Endodermal cell (in vitro differentiated cells): ENCODE measurements around the gene PTPN5. TPM values are rescaled to one million over a fixed set of nuclear protein-coding genes. Genes with fewer than 3 reads are reported as not detected.
A peak's percentile ranks its signal among the peaks of the same experiment; 100 is the strongest.

ENCODE experiments used
- DNase-seq: peaks from one replicate; pipeline ENCODE4 v3.0.0-alpha.2; 2017
- H3K27ac ChIP-seq: 2 replicates; pipeline ENCODE4 v1.5.1; 2013; ENCODE audit warnings: mild to moderate bottlenecking, low read depth, low read length, moderate library complexity
- H3K27me3 ChIP-seq: 2 replicates; pipeline ENCODE4 v1.6.1; 2013; ENCODE audit warnings: mild to moderate bottlenecking, low read length, moderate library complexity; ENCODE audit not compliant: insufficient read depth, control insufficient read depth, poor library complexity, severe bottlenecking
- H3K36me3 ChIP-seq: 2 replicates; pipeline ENCODE4 v1.7.0; 2013; ENCODE audit warnings: mild to moderate bottlenecking, low read length, moderate library complexity; ENCODE audit not compliant: control insufficient read depth, insufficient read depth
- H3K4me1 ChIP-seq: one replicate; pipeline ENCODE4 v1.7.0; 2013; ENCODE audit warnings: low read length; ENCODE audit not compliant: control insufficient read depth, insufficient read depth
- H3K4me3 ChIP-seq: 2 replicates; pipeline ENCODE4 v1.5.1; 2013; ENCODE audit warnings: mild to moderate bottlenecking, low read length, moderate library complexity
- H3K9ac ChIP-seq: 2 replicates; pipeline ENCODE4 v1.6.1; 2013; ENCODE audit warnings: mild to moderate bottlenecking, low read length, moderate library complexity; ENCODE audit not compliant: poor library complexity, severe bottlenecking; ENCODE audit errors: extremely low read depth
- H3K9me3 ChIP-seq: 2 replicates; pipeline ENCODE4 v1.6.1; 2013; ENCODE audit warnings: mild to moderate bottlenecking, low read length, moderate library complexity; ENCODE audit not compliant: control insufficient read depth
- H3K27ac Mint-ChIP-seq: 2 replicates; pipeline ENCODE4 v1.8.0; 2020; ENCODE audit warnings: mixed read lengths
- H3K27me3 Mint-ChIP-seq: 2 replicates; pipeline ENCODE4 v1.8.0; 2021; ENCODE audit warnings: mild to moderate bottlenecking, mixed read lengths; ENCODE audit not compliant: insufficient read depth
- H3K36me3 Mint-ChIP-seq: 2 replicates; pipeline ENCODE4 v1.8.0; 2020; ENCODE audit warnings: low read depth, mixed read lengths
- H3K4me1 Mint-ChIP-seq: 2 replicates; pipeline ENCODE4 v1.8.0; 2020; ENCODE audit warnings: mixed read lengths
- H3K4me3 Mint-ChIP-seq: 2 replicates; pipeline ENCODE4 v1.8.0; 2020; ENCODE audit warnings: mild to moderate bottlenecking, moderate library complexity, mixed read lengths
- H3K9me3 Mint-ChIP-seq: 2 replicates; pipeline ENCODE4 v1.8.0; 2020; ENCODE audit warnings: mild to moderate bottlenecking, mixed read lengths
- CTCF ChIP-seq: fragments of 200-600 bp; sonication (generic); conservative IDR thresholded peaks from 2 replicates; pipeline ENCODE4 v1.5.0; 2021; ENCODE audit warnings: antibody characterized with exemption, mild to moderate bottlenecking
- WGBS, 2 experiments: methylation state at CpG; one replicate each; pipeline versions ENCODE4 v1.1.5 to v1.1.7; 2013; ENCODE audit warnings: missing lambda C conversion rate in 2 of 2, mixed read lengths in 1 of 2; ENCODE audit not compliant: insufficient coverage in 1 of 2, insufficient read length in 1 of 2; 5-methylcytosine and 5-hydroxymethylcytosine counted together
- total RNA-seq, 2 donors: library from RNA; stranded (reverse); fragmentation: NEBNext Ultra II Directional in 1 of 2; extraction: Animal tissue kit (Norgen Biotek cat#: 25700) in 1 of 2; gene quantifications; 2 replicates in 1 of 2; 3 replicates in 1 of 2; pipeline ENCODE4 v1.2.1, GENCODE V29; 2021

PTPN5 gene
- total RNA-seq, 2 donors from 2014 or later = 27.6 to 51.0 TPM

DNA sequence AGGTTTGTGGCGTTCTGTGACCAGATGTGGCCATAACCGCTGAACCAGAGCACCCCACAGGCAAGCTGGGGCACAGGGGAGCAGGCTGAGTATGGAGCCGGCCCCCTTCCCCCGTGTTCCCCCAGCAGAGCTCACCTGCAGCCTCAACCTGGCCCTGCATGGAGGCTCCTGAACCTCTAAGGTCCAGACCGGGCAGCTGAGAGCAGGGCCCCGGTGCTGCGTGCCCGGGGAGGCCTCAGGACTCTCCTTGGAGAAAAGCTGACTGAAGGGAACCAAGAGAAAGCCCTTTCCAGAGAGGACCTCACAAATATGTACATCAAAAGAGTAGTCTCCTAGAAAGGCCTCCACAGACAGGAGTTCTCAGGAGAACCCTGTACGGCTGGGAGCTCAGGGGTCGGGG is 48.2 kb downstream of the PTPN5 start:
- Mint-ChIP-seq H3K4me1 (peaks cover 12% of the 10 kb centered on the region), H3K9me3 (no peaks in the 10 kb centered on the region), H3K36me3 (peaks cover 6% of the 10 kb centered on the region), H3K27me3 (no peaks in the 10 kb centered on the region), H3K4me3 (no peak overlapping the region), H3K27ac (no peak overlapping the region)
- 88 to 98% methylated on average over 5 to 10 of the region's 10 CpGs for WGBS, 2 experiments
- no peak overlapping the region for H3K27ac ChIP-seq
- no peaks in the 10 kb centered on the region for H3K27me3 ChIP-seq
- no peaks in the 10 kb centered on the region for H3K36me3 ChIP-seq
- H3K9me3 ChIP-seq = no peaks in the 10 kb centered on the region
- H3K9ac ChIP-seq = no peak overlapping the region
- DNase-seq = no peak
- H3K4me3 ChIP-seq = no peak overlapping the region
- TF ChIP-seq CTCF = no peak
- H3K4me1 ChIP-seq = peaks cover 4% of the 10 kb centered on the region

DNA sequence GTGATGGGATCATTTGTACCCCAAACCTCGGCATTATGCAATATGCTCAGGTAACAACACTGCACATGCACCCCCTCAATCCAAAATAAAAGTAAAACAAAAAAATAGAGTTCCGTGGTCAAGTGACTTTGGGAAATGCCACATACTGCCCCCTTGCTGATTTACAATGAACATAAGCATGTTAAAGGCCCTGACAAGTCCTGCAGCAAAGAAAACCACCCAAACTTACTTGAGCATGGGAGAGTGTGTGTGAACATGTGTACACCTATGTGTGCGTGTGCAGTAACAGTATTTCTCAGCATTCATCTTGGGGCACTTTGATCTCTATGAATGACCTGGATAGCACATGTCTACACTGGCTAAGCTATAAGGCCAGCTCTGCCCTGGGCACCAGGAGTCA is 49.8 kb downstream of the PTPN5 start:
- H3K9ac ChIP-seq = no peak overlapping the region
- no peak overlapping the region for H3K27ac ChIP-seq
- peaks cover 4% of the 10 kb centered on the region for H3K27me3 Mint-ChIP-seq
- H3K27me3 ChIP-seq = no peaks in the 10 kb centered on the region
- no peaks in the 10 kb centered on the region for H3K9me3 ChIP-seq
- H3K4me1 ChIP-seq = peaks cover 4% of the 10 kb centered on the region
- H3K27ac Mint-ChIP-seq = no peak overlapping the region
- no peaks in the 10 kb centered on the region for H3K36me3 ChIP-seq
- H3K4me3 ChIP-seq = no peak overlapping the region
- no peak overlapping the region for H3K4me3 Mint-ChIP-seq
- DNase-seq = no peak
- peaks cover 6% of the 10 kb centered on the region for H3K36me3 Mint-ChIP-seq
- H3K4me1 Mint-ChIP-seq = peaks cover 12% of the 10 kb centered on the region
- H3K9me3 Mint-ChIP-seq = no peaks in the 10 kb centered on the region
- TF ChIP-seq CTCF = peak; percentile 20
- 91 to 94% methylated on average over 1 to 3 of the region's 3 CpGs for WGBS, 2 experiments

GRCh38 chr11:18739685-18740084 is 51.9 kb downstream of the PTPN5 start:
- DNase-seq = no peak
- peaks cover 6% of the 10 kb centered on the region for H3K36me3 Mint-ChIP-seq
- no peak overlapping the region for H3K27ac Mint-ChIP-seq
- H3K9ac ChIP-seq = no peak overlapping the region
- H3K4me1 ChIP-seq = peaks cover 10% of the 10 kb centered on the region
- no peak overlapping the region for H3K27ac ChIP-seq
- no peaks in the 10 kb centered on the region for H3K9me3 Mint-ChIP-seq
- no peaks in the 10 kb centered on the region for H3K9me3 ChIP-seq
- H3K36me3 ChIP-seq = no peaks in the 10 kb centered on the region
- peaks cover 31% of the 10 kb centered on the region for H3K4me1 Mint-ChIP-seq
- TF ChIP-seq CTCF = no peak
- H3K4me3 ChIP-seq = no peak overlapping the region
- H3K4me3 Mint-ChIP-seq = no peak overlapping the region
- WGBS, 2 experiments = 85% methylated on average over 4 of the region's 4 CpGs; no CpG with 5 or more reads in 1 of the 2 experiments
- peaks cover 10% of the 10 kb centered on the region for H3K27me3 Mint-ChIP-seq
- H3K27me3 ChIP-seq = no peaks in the 10 kb centered on the region
